ENCODE measurements around the gene CMTM2. TPM values are rescaled to one million over a fixed set of nuclear protein-coding genes. Genes with fewer than 3 reads are reported as not detected.

Gene CMTM2
- total RNA-seq, 1 experiment from 2014 or later, result not detected

GRCh38 chr16:66548068-66548467 lies 31.2 kb upstream of the CMTM2 start:
- no TSS peak for BruUV-seq (replicated peaks)
- Histone ChIP-seq H3K27me3 (ENCODE audit: control insufficient read depth, insufficient read depth, low read length) (no peaks in the 10 kb centered on the region), H3K27ac (ENCODE audit: low read length) (peak overlapping the region; percentile 87; the same call in 1 of the 2 replicates), H3K9me3 (ENCODE audit: control insufficient read depth, insufficient read depth, low read depth, low read length) (no peaks in the 10 kb centered on the region), H3K36me3 (ENCODE audit: control insufficient read depth, insufficient read depth, low read length) (no peaks in the 10 kb centered on the region), H3K4me1 (ENCODE audit: control insufficient read depth, insufficient read depth, low read length) (peaks cover 28% of the 10 kb centered on the region), H3K4me3 (ENCODE audit: low read depth in 2 of 2, low read length in 2 of 2) (no peak overlapping the region)
- TF ChIP-seq POLR2AphosphoS5 (IDR thresholded peaks at IDR 0.05; ENCODE audit: low read depth, low read length) (no peak), TCF7L2 (IDR thresholded peaks at IDR 0.05; ENCODE audit: low read depth, low read length) (no peak), SIN3A (IDR thresholded peaks at IDR 0.05; ENCODE audit: borderline replicate concordance, insufficient read depth, low read depth, low read length) (no peak)
- TF ChIP-seq, protein P1, sequence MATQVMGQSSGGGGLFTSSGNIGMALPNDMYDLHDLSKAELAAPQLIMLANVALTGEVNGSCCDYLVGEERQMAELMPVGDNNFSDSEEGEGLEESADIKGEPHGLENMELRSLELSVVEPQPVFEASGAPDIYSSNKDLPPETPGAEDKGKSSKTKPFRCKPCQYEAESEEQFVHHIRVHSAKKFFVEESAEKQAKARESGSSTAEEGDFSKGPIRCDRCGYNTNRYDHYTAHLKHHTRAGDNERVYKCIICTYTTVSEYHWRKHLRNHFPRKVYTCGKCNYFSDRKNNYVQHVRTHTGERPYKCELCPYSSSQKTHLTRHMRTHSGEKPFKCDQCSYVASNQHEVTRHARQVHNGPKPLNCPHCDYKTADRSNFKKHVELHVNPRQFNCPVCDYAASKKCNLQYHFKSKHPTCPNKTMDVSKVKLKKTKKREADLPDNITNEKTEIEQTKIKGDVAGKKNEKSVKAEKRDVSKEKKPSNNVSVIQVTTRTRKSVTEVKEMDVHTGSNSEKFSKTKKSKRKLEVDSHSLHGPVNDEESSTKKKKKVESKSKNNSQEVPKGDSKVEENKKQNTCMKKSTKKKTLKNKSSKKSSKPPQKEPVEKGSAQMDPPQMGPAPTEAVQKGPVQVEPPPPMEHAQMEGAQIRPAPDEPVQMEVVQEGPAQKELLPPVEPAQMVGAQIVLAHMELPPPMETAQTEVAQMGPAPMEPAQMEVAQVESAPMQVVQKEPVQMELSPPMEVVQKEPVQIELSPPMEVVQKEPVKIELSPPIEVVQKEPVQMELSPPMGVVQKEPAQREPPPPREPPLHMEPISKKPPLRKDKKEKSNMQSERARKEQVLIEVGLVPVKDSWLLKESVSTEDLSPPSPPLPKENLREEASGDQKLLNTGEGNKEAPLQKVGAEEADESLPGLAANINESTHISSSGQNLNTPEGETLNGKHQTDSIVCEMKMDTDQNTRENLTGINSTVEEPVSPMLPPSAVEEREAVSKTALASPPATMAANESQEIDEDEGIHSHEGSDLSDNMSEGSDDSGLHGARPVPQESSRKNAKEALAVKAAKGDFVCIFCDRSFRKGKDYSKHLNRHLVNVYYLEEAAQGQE (IDR thresholded peaks at IDR 0.05; ENCODE audit: insufficient read depth in 1 of 2, low read depth in 2 of 2, low read length in 1 of 2), result no peak
- TF ChIP-seq, protein P2, sequence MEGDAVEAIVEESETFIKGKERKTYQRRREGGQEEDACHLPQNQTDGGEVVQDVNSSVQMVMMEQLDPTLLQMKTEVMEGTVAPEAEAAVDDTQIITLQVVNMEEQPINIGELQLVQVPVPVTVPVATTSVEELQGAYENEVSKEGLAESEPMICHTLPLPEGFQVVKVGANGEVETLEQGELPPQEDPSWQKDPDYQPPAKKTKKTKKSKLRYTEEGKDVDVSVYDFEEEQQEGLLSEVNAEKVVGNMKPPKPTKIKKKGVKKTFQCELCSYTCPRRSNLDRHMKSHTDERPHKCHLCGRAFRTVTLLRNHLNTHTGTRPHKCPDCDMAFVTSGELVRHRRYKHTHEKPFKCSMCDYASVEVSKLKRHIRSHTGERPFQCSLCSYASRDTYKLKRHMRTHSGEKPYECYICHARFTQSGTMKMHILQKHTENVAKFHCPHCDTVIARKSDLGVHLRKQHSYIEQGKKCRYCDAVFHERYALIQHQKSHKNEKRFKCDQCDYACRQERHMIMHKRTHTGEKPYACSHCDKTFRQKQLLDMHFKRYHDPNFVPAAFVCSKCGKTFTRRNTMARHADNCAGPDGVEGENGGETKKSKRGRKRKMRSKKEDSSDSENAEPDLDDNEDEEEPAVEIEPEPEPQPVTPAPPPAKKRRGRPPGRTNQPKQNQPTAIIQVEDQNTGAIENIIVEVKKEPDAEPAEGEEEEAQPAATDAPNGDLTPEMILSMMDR (IDR thresholded peaks at IDR 0.05), result no peak
- DNase-seq (ENCODE audit: low read depth, low spot score), result no peak
- intact Hi-C loops (cut with micrococcal nuclease; ENCODE audit: unreplicated experiment) (no loop called here), in situ Hi-C loops (cut with HindIII; ENCODE audit: low pct_unique_long_range_greater_than_20kb, low sequenced_read_pairs) (no loop called here)
- no peak for ATAC-seq
- ChIA-PET CTCF (no interaction called here), POLR2A (interaction anchor here (0.6 kb wide), 1 partner anchor 76 kb away, joined by 4 read pairs; no protein-coding TSS in a partner anchor)

DNA sequence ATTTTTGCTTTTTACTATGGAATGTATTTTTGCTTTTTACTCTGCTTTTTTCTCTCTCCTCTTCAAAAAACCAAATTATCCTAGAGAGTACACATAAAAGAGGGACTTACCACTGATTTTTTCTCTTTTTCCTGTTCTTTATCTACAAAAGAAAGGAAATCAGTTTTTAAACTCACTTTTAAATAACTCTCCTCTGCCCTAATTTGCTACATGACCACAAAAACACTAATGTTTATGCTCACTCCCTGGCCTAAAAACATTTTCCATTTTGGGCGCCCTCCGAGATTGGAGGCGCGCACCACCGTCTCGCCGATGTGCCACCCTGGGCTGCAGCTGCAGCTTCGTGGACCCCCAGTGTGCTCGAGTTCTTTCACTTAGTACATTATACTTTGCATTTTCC lies 30.4 kb upstream of the CMTM2 start:
- no peaks in the 10 kb centered on the region for H3K9me3 ChIP-seq (ENCODE audit: control insufficient read depth, insufficient read depth, low read depth, low read length)
- H3K36me3 ChIP-seq (ENCODE audit: control insufficient read depth, insufficient read depth, low read length), result no peaks in the 10 kb centered on the region; the same call in 1 of the 2 replicates
- H3K4me3 ChIP-seq (ENCODE audit: low read depth in 2 of 2, low read length in 2 of 2), result peak overlapping the region; percentile 58 to 60; a peak in 3 of 4 replicates
- in situ Hi-C loops (cut with HindIII; ENCODE audit: low pct_unique_long_range_greater_than_20kb, low sequenced_read_pairs) (no loop called here), intact Hi-C loops (cut with micrococcal nuclease; ENCODE audit: unreplicated experiment) (no loop called here)
- no peaks in the 10 kb centered on the region for H3K27me3 ChIP-seq (ENCODE audit: control insufficient read depth, insufficient read depth, low read length)
- TF ChIP-seq, protein P1 (IDR thresholded peaks at IDR 0.05; ENCODE audit: insufficient read depth in 1 of 2, low read depth in 2 of 2, low read length in 1 of 2), result no peak
- TF ChIP-seq POLR2AphosphoS5 (IDR thresholded peaks at IDR 0.05; ENCODE audit: low read depth, low read length), result no peak
- no peak for TF ChIP-seq TCF7L2 (IDR thresholded peaks at IDR 0.05; ENCODE audit: low read depth, low read length)
- no peak for TF ChIP-seq SIN3A (IDR thresholded peaks at IDR 0.05; ENCODE audit: borderline replicate concordance, insufficient read depth, low read depth, low read length)
- TF ChIP-seq, protein P2 (IDR thresholded peaks at IDR 0.05), result no peak
- BruUV-seq (replicated peaks), result no TSS peak
- ATAC-seq, result no peak
- POLR2A ChIA-PET, result no interaction called here
- peak overlapping the region; percentile 87 for H3K27ac ChIP-seq (ENCODE audit: low read length)
- CTCF ChIA-PET, result no interaction called here
- peaks cover 36% of the 10 kb centered on the region for H3K4me1 ChIP-seq (ENCODE audit: control insufficient read depth, insufficient read depth, low read length)
- DNase-seq (ENCODE audit: low read depth, low spot score), result no peak

Data from Panc1 (cell line).